A673 (cell line): ENCODE data around the gene DVL3.

Experiments
- CTCF ChIP-seq: fragments of 300-800, 200-600 bp; sonication (generic); conservative IDR thresholded peaks from 2 replicates; pipeline ENCODE4 v1.5.1; 2017; ENCODE audit warnings: low read depth, mild to moderate bottlenecking, antibody characterized with exemption, low read length, moderate library complexity, mixed read lengths
- EZH2 ChIP-seq: fragments of 200-600 bp; sonication (generic); IDR thresholded peaks from 2 replicates; pipeline ENCODE4 v1.6.1; 2017; ENCODE audit warnings: borderline replicate concordance, low read depth, mild to moderate bottlenecking, mixed read lengths, antibody characterized with exemption, low read length; ENCODE audit not compliant: poor library complexity, severe bottlenecking

- TF ChIP-seq CTCF (no peak), EZH2 (no peak)
Measured at GRCh38 chr3:184184546-184185230, 29.5 kb downstream of the DVL3 start.
